A549 (cell line): ENCODE results near the gene HBA2.

Source experiments
- CTCF ChIP-seq: fragments of >200 bp; sonication (Bioruptor Twin); formaldehyde crosslinking; IDR thresholded peaks from 3 replicates; pipeline ENCODE4 v1.5.1; 2016
- ESRRA ChIP-seq: fragments of 150-350 bp; IDR thresholded peaks from 2 replicates; pipeline ENCODE4 v1.6.1; 2014; ENCODE audit warnings: mild to moderate bottlenecking, low read length, borderline replicate concordance
- FOSL2 ChIP-seq, 2 experiments: fragments of 450-650 bp in 1 of 2; fragments of >200 bp in 1 of 2; sonication (Bioruptor Twin) in 1 of 2; formaldehyde crosslinking; IDR thresholded peaks; 2 replicates each; pipeline versions ENCODE4 v1.5.0 to v1.6.1; 2016 to 2020; ENCODE audit warnings: mild to moderate bottlenecking in 1 of 2, moderate library complexity in 1 of 2
- KDM5A ChIP-seq: fragments of 200-600 bp; sonication (generic); IDR thresholded peaks from 2 replicates; pipeline ENCODE4 v1.6.1; 2016; ENCODE audit warnings: antibody characterized with exemption, mild to moderate bottlenecking
- MYC ChIP-seq: IDR thresholded peaks from 2 replicates; pipeline ENCODE4 v1.6.1; 2012; ENCODE audit warnings: mild to moderate bottlenecking, inconsistent platforms, low read length, improper control_type of control experiment, borderline replicate concordance
- POLR2A ChIP-seq: IDR thresholded peaks from 2 replicates; pipeline ENCODE4 v1.6.1; 2012; ENCODE audit warnings: mild to moderate bottlenecking, low read length
- POLR2AphosphoS2 ChIP-seq: conservative IDR thresholded peaks from 2 replicates; pipeline ENCODE4 v1.6.1; 2012; ENCODE audit warnings: low read length, improper control_type of control experiment, inconsistent platforms
- TF ChIP-seq, protein P1 (sequence below): fragments of >200 bp; sonication (Bioruptor Twin); formaldehyde crosslinking; IDR thresholded peaks from 3 replicates; pipeline ENCODE4 v1.6.1; 2016

DNA sequence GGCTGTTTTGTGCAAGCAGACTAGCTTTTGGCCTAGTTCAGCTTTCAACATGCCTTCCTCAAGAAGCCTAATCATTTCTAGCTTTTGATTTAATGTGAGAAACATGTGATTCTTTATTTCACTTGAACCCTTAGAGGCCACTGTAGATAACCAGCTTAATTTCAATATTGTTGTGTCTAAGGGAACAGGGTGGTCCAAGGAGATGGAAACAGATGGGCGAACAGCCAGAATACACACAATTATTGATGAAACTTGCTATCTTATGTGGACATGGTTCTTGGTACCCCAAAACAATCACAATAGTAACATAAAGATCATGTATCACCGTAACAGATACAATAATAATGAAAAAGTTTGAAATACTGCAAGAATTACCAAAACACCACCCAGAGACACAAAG is 39.0 kb upstream of the HBA2 start:
- TF ChIP-seq CTCF (no peak), POLR2A (no peak), POLR2AphosphoS2 (no peak), MYC (no peak), ESRRA (no peak), KDM5A (no peak), FOSL2 (IDR thresholded peaks at IDR 0.05) (no peak), FOSL2 (CRISPR knock-in tag; IDR thresholded peaks at IDR 0.05) (no peak)
- TF ChIP-seq, protein P1, sequence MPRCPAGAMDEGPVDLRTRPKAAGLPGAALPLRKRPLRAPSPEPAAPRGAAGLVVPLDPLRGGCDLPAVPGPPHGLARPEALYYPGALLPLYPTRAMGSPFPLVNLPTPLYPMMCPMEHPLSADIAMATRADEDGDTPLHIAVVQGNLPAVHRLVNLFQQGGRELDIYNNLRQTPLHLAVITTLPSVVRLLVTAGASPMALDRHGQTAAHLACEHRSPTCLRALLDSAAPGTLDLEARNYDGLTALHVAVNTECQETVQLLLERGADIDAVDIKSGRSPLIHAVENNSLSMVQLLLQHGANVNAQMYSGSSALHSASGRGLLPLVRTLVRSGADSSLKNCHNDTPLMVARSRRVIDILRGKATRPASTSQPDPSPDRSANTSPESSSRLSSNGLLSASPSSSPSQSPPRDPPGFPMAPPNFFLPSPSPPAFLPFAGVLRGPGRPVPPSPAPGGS = no peak
